Hepatocyte (in vitro differentiated cells): ENCODE data around the gene SLC15A5.

ENCODE experiments used
- CTCF ChIP-seq: fragments of 200-600 bp; sonication (generic); IDR thresholded peaks from 2 replicates; pipeline ENCODE4 v1.5.1; 2016; ENCODE audit warnings: antibody characterized with exemption, mild to moderate bottlenecking; ENCODE audit not compliant: poor library complexity
- EZH2 ChIP-seq: fragments of 200-600 bp; sonication (generic); IDR thresholded peaks from 2 replicates; pipeline ENCODE4 v1.6.1; 2016; ENCODE audit warnings: antibody characterized with exemption, mild to moderate bottlenecking, borderline replicate concordance
- EZH2phosphoT487 ChIP-seq: fragments of 200-600 bp; sonication (generic); IDR thresholded peaks from one replicate; pipeline ENCODE4 v1.6.1; 2018; ENCODE audit warnings: antibody characterized with exemption, mild to moderate bottlenecking, low read depth, moderate library complexity; ENCODE audit not compliant: unreplicated experiment, severe bottlenecking

- no peak for TF ChIP-seq CTCF
- no peak for TF ChIP-seq EZH2
- TF ChIP-seq EZH2phosphoT487: no peak
Measured at GRCh38 chr12:16187660-16188059, 89.8 kb downstream of the SLC15A5 start.
